Muscle of back (tissue), 11 donors: Measurements from ENCODE around the gene TTLL5. TPM values are rescaled to one million over a fixed set of nuclear protein-coding genes. Genes with fewer than 3 reads are reported as not detected.

Experiments used
- DNase-seq, 3 donors: peaks; one replicate each; pipeline versions ENCODE4 v3.0.0 to v3.0.0-alpha.2; 2013
- polyA plus RNA-seq, 10 donors: library from polyadenylated mRNA; unstranded; fragments of 120-200 nt; gene quantifications; one replicate each; pipeline ENCODE4 v1.2.1, GENCODE V29; 2013; ENCODE audit not compliant: insufficient read length in 10 of 10

TTLL5 gene
- polyA plus RNA-seq, 10 donors = 14.6 to 19.3 (median 18.4) TPM

DNA sequence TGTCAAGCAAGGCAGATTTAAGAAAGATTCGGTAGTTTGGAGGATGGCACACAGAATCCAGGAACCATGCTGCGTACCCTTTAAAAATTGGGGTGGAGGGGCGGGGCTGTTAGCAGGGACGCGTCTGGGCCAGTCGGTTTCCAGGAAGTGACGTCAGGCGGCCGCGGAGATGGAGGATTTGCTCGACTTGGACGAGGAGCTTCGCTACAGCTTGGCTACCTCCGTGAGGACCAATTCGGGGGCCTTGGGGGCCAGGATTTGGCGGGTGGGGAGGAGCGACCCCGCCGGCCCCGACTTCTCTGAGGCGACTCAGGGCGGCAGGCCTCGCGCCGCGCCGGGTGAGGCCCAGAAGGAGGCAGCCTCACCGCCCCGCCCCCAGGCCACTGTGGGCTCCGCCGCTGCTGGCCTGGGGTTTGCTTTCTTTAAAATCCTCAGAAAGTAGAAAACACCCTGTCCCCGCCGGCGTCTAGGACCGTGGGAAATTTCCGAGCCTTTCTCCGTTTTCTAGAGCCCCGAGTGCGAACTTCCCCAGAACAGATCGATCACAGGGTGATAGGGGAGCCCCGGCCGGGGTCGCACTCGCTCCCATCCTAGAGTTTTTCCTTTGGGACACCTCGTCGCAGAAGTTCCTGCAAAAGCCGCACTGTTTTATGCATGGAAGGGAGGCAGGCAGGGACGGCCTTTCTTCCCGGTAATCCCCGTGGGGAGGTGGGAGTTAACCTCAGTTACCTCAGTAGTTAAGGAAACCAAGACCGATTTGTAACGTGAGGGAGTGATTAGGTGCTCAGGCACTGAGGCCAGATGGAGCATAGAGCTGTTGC is 324.8 kb downstream of the TTLL5 start, which contains the start of gene IFT43:
IFT43 (plus strand) TSS at position 146 of the 821 bp plus-strand sequence; CDS start at position 170, 24 bp downstream.
- peak; percentile 84 to 98 (median 95) for DNase-seq

GRCh38 chr14:75986439-75986765 is 325.4 kb downstream of the TTLL5 start:
- no peak for DNase-seq

GRCh38 chr14:75987201-75987970 is 326.3 kb downstream of the TTLL5 start:
- DNase-seq = no peak

DNA sequence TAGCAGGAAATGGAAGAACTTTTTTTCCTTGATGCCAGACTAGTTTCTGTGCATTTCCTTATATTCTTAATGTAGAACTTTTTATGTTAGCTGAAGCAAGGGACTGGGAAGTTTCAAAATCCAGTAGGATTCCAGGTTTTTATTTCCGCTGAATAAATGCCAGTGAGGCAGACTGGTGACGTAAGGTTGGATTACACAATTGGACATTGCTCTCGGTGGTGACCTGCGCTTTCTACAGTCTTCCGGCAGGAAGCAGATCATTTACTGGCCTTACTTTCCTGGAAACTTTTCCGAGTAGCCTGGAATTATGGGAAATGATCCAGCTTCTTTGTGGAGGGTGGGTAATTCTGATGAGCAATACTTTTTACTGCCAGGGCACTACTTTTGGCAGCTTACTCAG is 328.1 kb downstream of the TTLL5 start:
- peak in 1 of 3 donors; percentile 64 for DNase-seq

- DNase-seq = no peak
Observed at GRCh38 chr14:75990297-75990696, 329.3 kb downstream of the TTLL5 start.

DNA sequence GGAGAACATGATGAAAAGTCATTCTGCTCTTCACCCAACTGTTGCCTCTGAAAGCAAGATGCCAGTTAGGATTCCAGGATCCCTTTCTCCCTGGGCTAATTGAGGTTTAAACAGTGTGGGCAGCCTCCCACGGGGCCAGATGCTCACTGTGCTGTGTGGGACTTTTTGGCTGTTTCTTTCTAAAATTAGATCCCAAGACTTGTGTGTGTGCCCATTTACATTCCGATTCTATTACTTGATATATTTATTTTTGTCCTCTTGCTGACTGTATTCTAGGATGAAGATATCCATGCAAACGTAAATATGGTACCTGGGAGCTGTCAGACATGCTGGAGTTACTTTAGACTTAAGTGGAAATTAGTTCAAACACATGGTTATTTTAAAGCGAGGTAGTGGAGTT is 330.7 kb downstream of the TTLL5 start:
- DNase-seq = no peak

DNA sequence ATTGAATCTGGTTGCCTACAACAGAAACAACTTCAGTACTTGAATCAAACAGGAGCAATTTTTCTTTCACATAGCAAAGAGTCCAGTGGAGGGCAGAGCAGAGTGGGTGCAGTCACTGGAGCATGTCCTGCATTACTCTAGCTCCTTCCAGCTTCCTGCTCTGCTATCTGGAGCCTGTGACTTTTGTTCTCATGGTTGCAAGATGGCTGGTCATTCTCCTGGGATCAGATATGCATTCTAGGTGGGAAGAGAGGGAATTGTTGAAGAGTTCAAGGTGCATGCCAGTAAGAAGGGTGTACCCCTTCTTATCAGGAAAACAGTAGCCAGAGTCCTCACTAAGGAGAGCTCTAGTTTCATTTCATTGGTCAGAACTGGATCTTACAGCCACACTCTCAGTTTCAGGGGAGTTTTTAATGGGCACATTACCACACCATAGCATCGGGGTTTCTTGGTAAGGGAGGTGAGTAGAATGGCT is 332.6 kb downstream of the TTLL5 start:
- no peak for DNase-seq

DNA sequence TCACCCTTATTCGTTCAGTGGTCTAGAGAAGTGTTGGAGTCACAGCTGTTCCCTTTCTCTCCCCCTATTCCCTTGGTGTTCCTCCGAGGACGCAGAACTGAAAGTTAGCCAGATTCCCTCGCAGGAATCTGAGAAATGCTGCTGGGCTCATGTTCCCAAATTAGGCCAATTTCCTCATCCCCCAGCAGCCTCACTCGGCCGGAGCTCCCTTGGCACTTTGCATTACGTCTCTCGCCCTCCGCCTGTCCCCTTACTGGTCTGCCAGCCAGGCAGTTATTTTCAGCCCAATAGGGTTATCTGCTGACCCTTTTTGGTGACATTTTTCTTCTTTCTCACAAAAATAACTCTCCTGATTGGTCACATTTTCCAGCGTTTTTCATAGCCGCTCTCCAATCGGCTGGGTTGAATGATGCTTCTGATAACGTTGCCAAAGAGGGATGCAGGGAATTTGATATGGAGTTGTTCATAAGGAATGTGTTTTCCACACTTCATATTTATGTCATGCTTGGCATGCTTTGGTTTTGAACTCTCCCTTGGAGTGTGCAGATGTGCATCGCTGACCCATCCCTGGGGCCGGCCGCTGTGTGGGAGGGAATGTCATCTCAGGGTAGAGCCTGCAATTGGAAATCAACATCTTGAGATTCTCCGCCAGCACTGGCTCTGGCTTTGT is 334.5 kb downstream of the TTLL5 start:
- peak in 2 of 3 donors; percentile 66 to 88 for DNase-seq

GRCh38 chr14:75996488-75996887 is 335.4 kb downstream of the TTLL5 start:
- DNase-seq = no peak

GRCh38 chr14:75999511-76000190 is 338.6 kb downstream of the TTLL5 start:
- DNase-seq = peak in 1 of 3 donors; percentile 22

DNA sequence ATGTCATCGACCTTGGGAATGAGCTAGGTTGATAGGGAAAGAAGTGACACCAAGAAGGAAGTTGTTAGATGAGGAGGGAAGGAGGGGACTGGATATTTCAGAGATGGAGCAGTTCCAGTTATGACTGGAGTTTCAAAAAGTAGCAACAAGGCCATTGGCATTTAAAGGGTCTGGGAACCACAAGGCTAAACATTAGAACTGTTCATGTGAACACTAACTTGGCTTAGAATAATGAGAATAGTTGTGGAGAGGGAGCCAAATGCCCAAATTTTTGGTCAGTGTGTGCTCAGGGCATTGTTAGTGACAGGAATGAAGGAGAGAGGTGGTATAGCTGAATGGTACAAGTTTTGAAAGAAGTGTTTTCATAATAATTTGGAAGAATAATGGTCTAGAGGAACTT is 341.3 kb downstream of the TTLL5 start:
- no peak for DNase-seq

Other genes starting within 250 kb of the TTLL5 start
- 10 to 100 TPM; 41.2 to 65.0 (median 46.5) TPM for gene JDP2, start 233.2 kb upstream of the TTLL5 start, polyA plus RNA-seq
- 1 to 10 TPM in 3 of 10 donors, under 1 TPM in 5, not detected in 2; 0.37 to 2.0 (median 0.69) TPM for gene BATF, start 138.8 kb upstream of the TTLL5 start, polyA plus RNA-seq
- 10 to 100 TPM in 9 of 10 donors, 1 to 10 TPM in 1; 6.8 to 25.3 (median 13.0) TPM for gene FLVCR2, start 82.6 kb upstream of the TTLL5 start, polyA plus RNA-seq
- gene ERG28, start 370 bp upstream of the TTLL5 start, polyA plus RNA-seq = 10 to 100 TPM; 10.4 to 18.1 (median 12.2) TPM